Mesothelial cell of epicardium (in vitro differentiated cells): ENCODE data around the gene HELZ2. TPM values are rescaled to one million over a fixed set of nuclear protein-coding genes. Genes with fewer than 3 reads are reported as not detected.

Experiments used
- DNase-seq, 2 experiments: peaks; one replicate each; pipeline ENCODE4 v3.0.0; 2021; ENCODE audit warnings: low spot score in 2 of 2; ENCODE audit not compliant: unreplicated experiment in 2 of 2
- H3K27ac Mint-ChIP-seq: 2 replicates; pipeline ENCODE4 v1.8.0; 2021; ENCODE audit warnings: mixed read lengths
- H3K27me3 Mint-ChIP-seq: 2 replicates; pipeline ENCODE4 v1.8.0; 2021; ENCODE audit warnings: low read depth, mixed read lengths
- H3K36me3 Mint-ChIP-seq: 2 replicates; pipeline ENCODE4 v1.8.0; 2021; ENCODE audit warnings: mixed read lengths
- H3K4me1 Mint-ChIP-seq: 2 replicates; pipeline ENCODE4 v1.8.0; 2021; ENCODE audit warnings: mixed read lengths
- H3K4me3 Mint-ChIP-seq: 2 replicates; pipeline ENCODE4 v1.8.0; 2021; ENCODE audit warnings: mild to moderate bottlenecking, moderate library complexity, mixed read lengths
- H3K9me3 Mint-ChIP-seq: 2 replicates; pipeline ENCODE4 v1.8.0; 2021; ENCODE audit warnings: mixed read lengths
- CTCF ChIP-seq: fragments of 200-600 bp; sonication (generic); IDR thresholded peaks from one replicate; pipeline ENCODE4 v1.5.0; 2021; ENCODE audit warnings: antibody characterized with exemption; ENCODE audit not compliant: unreplicated experiment
- total RNA-seq: library from RNA; stranded (reverse); gene quantifications from 3 replicates; pipeline ENCODE4 v1.2.1, GENCODE V29; 2021

HELZ2 gene
- total RNA-seq, 1 donor from 2014 or later = 44.4 TPM

GRCh38 chr20:63578224-63579016 is 4.4 kb upstream of the HELZ2 start:
- H3K9me3 Mint-ChIP-seq = no peaks in the 10 kb centered on the region
- no peak overlapping the region for H3K4me3 Mint-ChIP-seq
- TF ChIP-seq CTCF = no peak
- no peak overlapping the region for H3K27ac Mint-ChIP-seq
- peaks cover 8% of the 10 kb centered on the region for H3K27me3 Mint-ChIP-seq
- no peaks in the 10 kb centered on the region for H3K4me1 Mint-ChIP-seq
- H3K36me3 Mint-ChIP-seq = no peaks in the 10 kb centered on the region
- DNase-seq = no peak

- no peak for DNase-seq
- TF ChIP-seq CTCF = no peak
- H3K4me3 Mint-ChIP-seq = no peak overlapping the region
- no peaks in the 10 kb centered on the region for H3K9me3 Mint-ChIP-seq
- H3K36me3 Mint-ChIP-seq = no peaks in the 10 kb centered on the region
- peaks cover 8% of the 10 kb centered on the region for H3K27me3 Mint-ChIP-seq
- H3K27ac Mint-ChIP-seq = no peak overlapping the region
- H3K4me1 Mint-ChIP-seq = no peaks in the 10 kb centered on the region
Observed at GRCh38 chr20:63577317-63577894, 3.4 kb upstream of the HELZ2 start.

GRCh38 chr20:63576311-63576710 is 2.3 kb upstream of the HELZ2 start:
- Mint-ChIP-seq H3K4me1 (no peaks in the 10 kb centered on the region), H3K36me3 (no peaks in the 10 kb centered on the region), H3K4me3 (peak overlapping the region; percentile 33), H3K27me3 (peaks cover 8% of the 10 kb centered on the region), H3K9me3 (no peaks in the 10 kb centered on the region), H3K27ac (no peak overlapping the region)
- no peak for DNase-seq
- no peak for TF ChIP-seq CTCF

GRCh38 chr20:63574829-63575743 is 1.0 kb upstream of the HELZ2 start:
- Mint-ChIP-seq H3K4me1 (no peaks in the 10 kb centered on the region), H3K36me3 (no peaks in the 10 kb centered on the region), H3K9me3 (no peaks in the 10 kb centered on the region), H3K27ac (no peak overlapping the region), H3K4me3 (peak overlapping the region; percentile 62), H3K27me3 (peaks cover 5% of the 10 kb centered on the region)
- no peak for TF ChIP-seq CTCF
- DNase-seq = no peak

GRCh38 chr20:63573647-63574131 is 350 bp downstream of the HELZ2 start:
- no peaks in the 10 kb centered on the region for H3K4me1 Mint-ChIP-seq
- H3K27me3 Mint-ChIP-seq = peaks cover 2% of the 10 kb centered on the region
- peak overlapping the region; percentile 78 for H3K4me3 Mint-ChIP-seq
- H3K36me3 Mint-ChIP-seq = no peaks in the 10 kb centered on the region
- DNase-seq = no peak
- no peak for TF ChIP-seq CTCF
- H3K27ac Mint-ChIP-seq = peak overlapping the region; percentile 82
- no peaks in the 10 kb centered on the region for H3K9me3 Mint-ChIP-seq
